Activated T-helper 9 cell treated with anti-CD3 and anti-CD28 coated beads, Interleukin-2, amount 50 U/mL, for 16 hours (primary cell): ENCODE results near the gene PAX5.

ENCODE experiments used
- DNase-seq: peaks from one replicate; pipeline ENCODE4 v3.0.0-alpha.2; 2020; ENCODE audit warnings: low read depth

Gene PAX5

GRCh38 chr9:36833954-36834353 is 200.1 kb downstream of the PAX5 start:
- DNase-seq = no peak

GRCh38 chr9:36832164-36832795 is 201.8 kb downstream of the PAX5 start:
- no peak for DNase-seq

DNA sequence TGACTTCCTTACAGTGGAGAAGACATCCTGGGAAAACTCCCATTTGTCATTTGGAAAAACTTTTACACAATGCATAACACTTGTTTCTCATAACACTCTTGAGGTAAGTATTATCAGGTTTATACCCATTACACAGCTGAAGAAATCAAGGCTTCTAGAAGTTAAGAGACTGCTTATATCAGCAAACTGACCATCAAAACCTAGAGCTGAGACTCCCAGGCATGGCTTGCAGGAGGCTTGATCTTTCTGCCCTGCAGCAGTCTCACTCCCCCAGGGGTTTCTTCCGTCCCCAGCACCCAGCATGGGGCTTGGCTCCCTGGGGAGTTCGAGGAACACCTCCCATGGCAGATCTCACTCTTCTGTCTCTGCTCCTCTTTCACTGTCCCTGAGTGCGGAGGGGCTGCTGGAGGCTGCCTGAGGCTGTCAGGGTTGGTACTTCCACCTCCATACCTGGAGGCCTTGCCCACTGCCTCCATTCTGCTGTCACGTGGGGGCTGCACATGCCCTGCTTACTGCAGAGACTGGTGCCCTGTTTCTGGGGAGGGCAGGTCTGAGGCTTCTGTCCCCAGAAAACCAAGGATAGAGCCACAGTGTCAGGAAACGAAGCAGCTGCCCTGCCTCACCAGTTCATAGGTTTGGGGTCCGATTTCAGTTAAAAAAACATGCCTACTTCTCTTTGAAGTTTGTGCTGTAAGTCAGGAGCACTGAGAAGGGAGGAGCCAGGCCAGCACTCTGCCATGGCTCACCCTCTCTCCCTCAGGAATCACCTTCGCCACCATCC is 202.5 kb downstream of the PAX5 start:
- DNase-seq = no peak

GRCh38 chr9:36828611-36829013 is 205.5 kb downstream of the PAX5 start:
- no peak for DNase-seq

DNA sequence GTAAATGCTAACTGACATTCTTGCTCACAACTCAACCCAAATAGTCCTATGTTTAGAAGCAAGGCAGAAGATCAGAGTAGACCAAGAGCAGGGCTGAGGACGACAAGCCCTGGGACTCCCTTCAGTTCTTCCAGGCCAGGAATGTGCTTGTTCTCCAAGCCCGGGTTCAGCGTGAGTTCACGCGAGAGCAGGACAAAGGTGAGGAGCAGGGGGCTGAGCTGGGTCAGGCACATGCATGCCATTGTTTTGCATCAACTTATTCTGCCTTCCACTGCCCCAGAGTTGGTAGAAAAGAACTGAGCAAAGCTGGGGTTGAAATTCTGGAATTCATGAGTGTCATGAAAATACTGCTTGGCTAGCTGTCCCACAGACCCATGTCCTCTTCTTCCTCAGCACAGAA is 206.5 kb downstream of the PAX5 start:
- DNase-seq = no peak

GRCh38 chr9:36826581-36826980 is 207.5 kb downstream of the PAX5 start:
- DNase-seq = no peak

DNA sequence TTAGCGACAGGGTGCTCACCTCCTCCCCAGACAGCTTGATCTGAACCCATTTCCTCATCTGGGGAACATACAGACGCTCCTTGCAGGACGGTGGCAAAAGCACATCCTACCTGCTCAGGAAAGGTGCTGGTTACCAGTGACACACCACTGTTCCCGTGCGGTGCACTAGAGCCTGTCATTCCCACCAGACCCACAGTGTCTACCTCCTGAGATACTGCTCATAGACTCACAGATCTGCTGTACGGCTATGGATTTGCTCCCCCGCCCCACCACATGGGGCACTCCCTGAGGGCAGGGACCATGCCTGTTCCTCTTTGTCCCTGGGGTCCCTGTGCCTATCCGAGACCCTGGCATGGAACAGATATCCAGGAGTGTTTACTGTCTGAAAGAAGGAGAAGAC is 208.9 kb downstream of the PAX5 start:
- no peak for DNase-seq

DNA sequence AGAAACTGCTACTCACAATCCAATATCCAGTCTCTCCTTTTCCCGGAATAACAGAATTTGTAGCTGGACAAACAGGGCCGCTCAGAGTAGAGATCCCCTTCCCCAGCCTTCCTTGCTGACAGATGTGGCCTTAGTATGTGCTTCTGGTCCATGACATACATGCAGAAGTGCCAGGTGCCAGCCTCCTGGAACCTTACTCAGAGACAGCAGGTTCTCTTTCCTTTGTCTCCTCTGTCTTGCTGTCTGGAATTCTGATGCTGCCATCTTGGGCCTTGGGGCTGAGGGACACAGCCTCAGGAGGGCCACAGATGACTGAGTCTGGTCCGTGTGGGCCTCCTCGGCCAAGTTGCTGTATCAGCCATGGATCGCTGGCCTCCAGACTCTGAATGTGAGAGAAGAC is 210.1 kb downstream of the PAX5 start:
- DNase-seq = no peak

GRCh38 chr9:36823466-36823865 is 210.6 kb downstream of the PAX5 start:
- no peak for DNase-seq

DNA sequence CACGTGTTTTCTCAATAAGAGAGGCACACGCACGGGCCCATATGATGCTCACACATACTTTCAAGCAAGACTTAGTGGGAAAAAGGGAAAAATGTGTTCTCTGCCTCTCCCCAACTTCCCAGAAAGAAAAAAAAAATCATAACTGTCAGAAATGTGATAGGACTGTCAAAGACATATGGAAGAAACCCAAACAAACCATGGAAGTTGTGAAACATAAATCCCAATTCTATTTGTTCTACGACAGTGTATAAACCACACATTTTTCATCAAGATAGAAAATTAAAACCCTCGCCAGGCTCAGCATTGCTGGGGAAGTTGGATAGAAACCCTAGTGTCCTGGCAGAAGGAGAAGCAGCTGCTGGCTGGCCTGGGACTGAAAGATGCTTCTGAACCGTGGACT is 211.9 kb downstream of the PAX5 start:
- DNase-seq = no peak

DNA sequence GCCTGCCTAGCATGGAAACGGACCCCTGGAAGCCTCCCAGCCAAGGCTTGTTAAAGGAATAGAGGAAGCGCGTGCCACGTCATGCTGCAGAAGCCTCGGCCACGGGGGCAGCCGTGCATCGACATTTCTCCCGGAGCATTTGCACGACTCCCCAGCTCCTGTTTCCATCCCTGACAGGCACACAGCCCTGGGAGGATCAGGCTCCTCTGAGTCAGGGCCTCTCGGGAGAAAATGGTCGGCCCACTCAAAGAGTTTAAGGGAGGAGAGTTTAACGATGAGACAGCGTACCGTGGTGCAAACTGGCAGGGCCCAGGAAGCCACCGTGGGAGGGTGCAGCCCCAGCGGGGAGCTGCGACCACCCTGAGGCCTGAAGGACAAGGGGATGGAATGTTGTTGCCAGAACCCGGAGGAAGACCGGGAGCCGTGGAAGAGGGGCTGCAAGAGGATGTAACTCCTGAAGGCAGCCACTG is 213.6 kb downstream of the PAX5 start:
- no peak for DNase-seq

- no peak for DNase-seq
These were observed 214.8 kb downstream of the PAX5 start for GRCh38 chr9:36818965-36819870.

- DNase-seq = no peak
These were observed 215.7 kb downstream of the PAX5 start for GRCh38 chr9:36818242-36818938.

DNA sequence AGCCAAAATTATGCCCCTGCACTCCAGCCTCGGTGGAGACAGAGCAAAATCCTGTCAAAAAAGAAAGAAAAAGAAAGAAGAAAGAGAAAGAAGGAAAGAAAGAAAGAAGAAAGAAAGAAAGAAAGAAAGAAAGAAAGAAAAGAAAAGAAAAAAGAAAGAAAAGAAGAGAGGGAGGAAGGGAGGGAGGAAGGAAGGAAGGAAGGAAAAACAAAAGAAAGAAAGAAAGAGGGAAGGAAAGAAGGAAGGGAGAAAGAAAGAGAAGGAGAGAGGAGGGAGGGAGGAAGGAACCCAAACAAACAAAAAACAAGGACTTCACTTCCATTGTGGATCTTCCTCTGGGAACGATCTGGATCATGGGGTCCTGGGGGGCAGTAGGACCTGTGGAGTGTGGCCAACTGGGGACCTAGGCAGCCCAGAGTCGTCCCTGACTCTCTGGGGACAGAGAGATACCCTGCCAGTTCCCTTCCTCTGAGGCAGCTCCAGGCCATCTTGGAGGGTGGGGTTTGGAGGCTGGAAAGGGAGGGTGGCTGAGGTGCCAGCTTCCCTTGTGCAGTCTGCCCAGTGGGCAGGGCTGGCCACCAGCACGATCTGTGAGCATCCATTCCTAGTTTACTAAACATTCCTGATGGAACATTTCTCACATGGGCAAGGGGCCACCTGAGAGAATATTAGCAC is 216.8 kb downstream of the PAX5 start:
- no peak for DNase-seq

- no peak for DNase-seq
These were observed 217.7 kb downstream of the PAX5 start for GRCh38 chr9:36816371-36816770.

DNA sequence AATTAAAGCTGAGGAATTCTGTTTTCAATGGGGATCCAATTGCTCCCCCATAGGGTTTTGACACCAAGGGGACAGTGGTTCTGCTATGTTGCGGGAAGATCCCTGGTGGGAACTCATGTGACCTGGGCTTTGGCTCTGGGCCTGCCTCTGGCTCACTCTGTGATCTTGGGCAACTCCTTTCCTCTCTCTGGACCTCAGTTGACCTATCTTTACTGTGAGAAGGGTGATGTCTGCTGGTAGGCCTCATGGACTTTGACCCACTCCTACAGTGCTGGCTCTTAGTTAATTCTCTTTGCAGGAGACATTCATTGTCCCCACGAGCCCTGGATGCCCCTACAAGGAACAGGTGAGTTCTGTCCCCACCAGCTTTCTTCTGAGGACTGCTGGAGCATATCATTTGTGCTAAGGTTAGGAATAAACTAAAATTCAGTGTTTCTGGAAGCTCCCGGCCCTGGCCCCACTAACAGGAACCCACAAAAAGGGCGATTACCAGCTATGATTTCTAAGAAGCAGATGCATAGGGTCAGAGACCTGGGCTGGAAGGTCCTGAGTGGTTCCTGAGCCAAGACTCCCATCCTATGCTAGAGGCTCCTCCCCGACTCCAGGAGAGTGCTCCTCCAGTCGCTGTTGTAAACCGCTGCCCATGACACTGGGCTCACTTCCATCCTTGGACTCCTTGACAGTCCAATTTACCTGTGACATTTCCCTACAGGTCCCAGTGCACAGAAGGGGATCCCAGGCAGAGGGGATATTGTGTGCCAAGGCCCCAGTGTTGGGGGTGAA is 218.3 kb downstream of the PAX5 start:
- no peak for DNase-seq

DNA sequence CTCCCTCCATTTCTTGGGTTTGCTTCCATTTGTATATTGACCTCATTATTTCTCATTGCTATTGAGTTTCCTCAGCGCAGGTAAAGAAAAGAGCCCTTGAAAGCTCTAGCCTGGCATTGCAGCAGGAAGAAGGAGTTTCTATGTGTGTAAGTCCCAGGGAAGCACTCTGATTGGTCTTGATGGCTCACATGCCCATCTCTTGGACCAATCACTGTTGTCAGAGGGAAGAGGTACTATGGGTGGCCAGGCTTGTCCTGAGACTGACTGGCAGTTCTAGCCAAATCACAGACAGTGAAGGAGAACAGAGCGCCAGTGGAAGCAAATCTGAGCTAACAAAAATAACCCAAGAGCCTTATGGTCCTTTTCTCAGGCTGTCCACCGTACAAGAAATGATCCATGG is 219.0 kb downstream of the PAX5 start:
- DNase-seq = no peak

- DNase-seq = no peak
These were observed 220.9 kb downstream of the PAX5 start for GRCh38 chr9:36813154-36813553.

- DNase-seq = no peak
These were observed 221.5 kb downstream of the PAX5 start for GRCh38 chr9:36812556-36812955.

DNA sequence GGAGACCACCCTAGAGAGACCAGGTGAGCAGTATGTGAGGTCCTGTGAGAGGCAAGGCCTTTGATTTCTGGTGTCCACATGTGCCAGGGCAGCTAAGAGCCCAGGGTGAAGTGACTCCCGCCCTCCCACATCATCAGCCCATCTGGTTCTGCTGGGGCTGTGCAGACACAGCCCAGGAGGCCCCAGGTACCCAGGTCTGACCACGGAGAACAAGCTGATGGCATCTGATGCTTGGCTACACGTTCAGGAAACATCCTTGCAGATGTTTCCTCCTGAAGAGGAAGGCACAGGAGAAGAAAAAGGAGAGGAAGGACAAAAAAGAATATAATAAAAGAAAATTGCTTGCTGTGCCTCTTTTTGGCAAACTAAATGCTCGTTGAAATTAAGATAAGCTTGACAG is 225.8 kb downstream of the PAX5 start:
- DNase-seq = no peak

DNA sequence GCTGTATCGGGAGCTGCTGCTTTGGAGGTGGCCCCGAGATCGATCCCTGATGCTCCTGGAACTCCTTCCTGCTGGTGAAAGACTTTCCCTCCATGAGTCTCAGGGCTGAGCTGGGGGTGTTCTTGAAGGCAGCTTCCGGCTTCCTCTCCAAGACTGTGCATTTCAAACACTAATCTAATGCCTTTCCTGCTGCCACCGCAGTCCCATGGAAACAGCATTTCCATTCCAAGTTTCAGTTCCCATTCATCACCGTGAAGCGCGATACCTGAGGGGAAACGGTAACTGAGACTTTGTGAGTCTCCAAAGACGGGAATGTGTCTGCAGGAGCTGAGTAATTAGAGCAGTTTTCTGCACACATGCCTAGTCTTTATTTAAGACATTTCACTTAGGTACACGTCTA is 230.1 kb downstream of the PAX5 start:
- DNase-seq = no peak
